CD4-positive, CD25-positive, alpha-beta regulatory T cell (primary cell): ENCODE results near the gene ANKS1B. TPM values are rescaled to one million over a fixed set of nuclear protein-coding genes. Genes with fewer than 3 reads are reported as not detected.

ENCODE experiments used
- ATAC-seq, 2 donors: fragments of 150-1000 bp; cut with Tn5 transposase; one replicate each; pipeline ENCODE4 v1.10.0; 2021; ENCODE audit warnings: low read depth in 2 of 2, moderate number of reproducible peaks in 2 of 2, moderate library complexity in 1 of 2
- DNase-seq, 3 donors: peaks; one replicate each; pipeline versions ENCODE4 v3.0.0 to v3.0.0-alpha.2; 2012 to 2022; ENCODE audit warnings: mixed read lengths in 1 of 3
- H3K27ac ChIP-seq: one replicate; pipeline ENCODE4 v1.7.0; 2013; ENCODE audit warnings: mild to moderate bottlenecking, low read length; ENCODE audit not compliant: insufficient read depth, poor library complexity, severe bottlenecking
- H3K27me3 ChIP-seq: one replicate; pipeline ENCODE4 v1.7.0; 2013; ENCODE audit warnings: low read length; ENCODE audit not compliant: control insufficient read depth, insufficient read depth
- H3K36me3 ChIP-seq: one replicate; pipeline ENCODE4 v1.7.0; 2013; ENCODE audit warnings: mild to moderate bottlenecking, low read length, moderate library complexity; ENCODE audit not compliant: control insufficient read depth, insufficient read depth
- H3K4me1 ChIP-seq: 2 replicates; pipeline ENCODE4 v1.7.0; 2013; ENCODE audit warnings: mild to moderate bottlenecking, low read length; ENCODE audit not compliant: insufficient read depth, control insufficient read depth, poor library complexity, severe bottlenecking
- H3K4me3 ChIP-seq: one replicate; pipeline ENCODE4 v1.7.0; 2013; ENCODE audit warnings: low read depth, mild to moderate bottlenecking, low read length, moderate library complexity
- H3K9me3 ChIP-seq, 2 experiments: 1 replicate in 1 of 2; 2 replicates in 1 of 2; pipeline ENCODE4 v1.7.0; 2013; ENCODE audit warnings: low read length in 2 of 2, mild to moderate bottlenecking in 1 of 2, moderate library complexity in 1 of 2; ENCODE audit not compliant: control insufficient read depth in 2 of 2
- H3K27ac Mint-ChIP-seq, 3 donors: one replicate each; pipeline ENCODE4 v1.8.0; 2020 to 2022; ENCODE audit warnings: mild to moderate bottlenecking in 3 of 3, mixed read lengths in 3 of 3, moderate library complexity in 2 of 3
- H3K27me3 Mint-ChIP-seq: one replicate; pipeline ENCODE4 v1.8.0; 2022; ENCODE audit warnings: mild to moderate bottlenecking, mixed read lengths
- H3K36me3 Mint-ChIP-seq: one replicate; pipeline ENCODE4 v1.8.0; 2020; ENCODE audit warnings: mixed read lengths
- H3K4me1 Mint-ChIP-seq, 4 donors: one replicate each; pipeline ENCODE4 v1.8.0; 2020 to 2022; ENCODE audit warnings: mixed read lengths in 4 of 4, mild to moderate bottlenecking in 1 of 4
- H3K4me3 Mint-ChIP-seq, 4 donors: one replicate each; pipeline ENCODE4 v1.8.0; 2020 to 2022; ENCODE audit warnings: mild to moderate bottlenecking in 4 of 4, mixed read lengths in 4 of 4, moderate library complexity in 3 of 4
- H3K9me3 Mint-ChIP-seq, 7 donors: one replicate each; pipeline ENCODE4 v1.8.0; 2020 to 2022; ENCODE audit warnings: mixed read lengths in 7 of 7, mild to moderate bottlenecking in 3 of 7, moderate library complexity in 2 of 7
- polyA plus RNA-seq, 4 donors: library from polyadenylated mRNA; unstranded; fragments of 300-500 nt; fragmentation: Illumina TruSeq; gene quantifications; one replicate each; pipeline ENCODE4 v1.2.3, GENCODE V29; 2021
- total RNA-seq: library from RNA; stranded (reverse); gene quantifications from one replicate; pipeline ENCODE4 v1.2.3, GENCODE V29; 2022

The ANKS1B gene
- total RNA-seq (9.5 TPM), polyA plus RNA-seq (10 to 100 TPM in 2 of 4 donors, 1 to 10 TPM in 2; 4.0 to 15.9 (median 10.1) TPM)

- ATAC-seq (no peak), DNase-seq (peak in 1 of 3 donors; percentile 2)
- Histone ChIP-seq H3K4me3 (no peak within 1 kb of the TSS), H3K9me3 (no peaks in the 10 kb centered on the region), H3K27me3 (peaks cover 23% of the 10 kb centered on the region), H3K27ac (no peak within 1 kb of the TSS), H3K4me1 (no peaks in the 10 kb centered on the region), H3K36me3 (no peaks in the 10 kb centered on the region)
- peaks cover 0 to 2% (median 0%) of the 10 kb centered on the region in 7 donors for H3K9me3 Mint-ChIP-seq
- peak within 1 kb of the TSS in 3 of 4 donors; percentile 41 to 84 (median 61) for H3K4me3 Mint-ChIP-seq
- H3K27ac Mint-ChIP-seq, result no peak within 1 kb of the TSS
- H3K4me1 Mint-ChIP-seq, result peaks cover 0 to 15% (median 6%) of the 10 kb centered on the region in 4 donors
- no peaks in the 10 kb centered on the region for H3K36me3 Mint-ChIP-seq
- H3K27me3 Mint-ChIP-seq, result peaks cover 58% of the 10 kb centered on the region
Measured at GRCh38 chr12:99984271-99985128, at the start of gene ANKS1B. Gene ANKS1B (minus strand): TSS chr12:99984936. CDS start chr12:99984237, 699 bp downstream.

DNA sequence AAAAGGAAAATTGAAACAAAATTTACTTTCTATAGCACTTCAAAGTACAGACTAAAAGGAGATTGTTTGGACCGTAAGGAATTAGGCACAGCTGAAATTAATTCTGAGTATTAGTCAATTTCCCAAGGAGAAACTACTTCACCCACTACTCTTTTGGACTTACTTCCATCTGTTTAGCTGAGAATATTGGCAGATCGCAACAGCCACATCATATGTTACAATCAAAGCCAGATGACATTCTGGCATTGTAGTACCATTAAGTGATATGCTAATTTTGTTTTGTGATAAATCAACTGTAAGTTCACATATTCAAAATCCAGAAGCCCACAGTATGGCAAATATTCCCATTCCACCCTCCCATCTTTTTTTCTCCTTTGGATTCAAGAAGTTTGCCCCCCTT lies 47.1 kb upstream of the ANKS1B start:
- Histone ChIP-seq H3K9me3 (no peaks in the 10 kb centered on the region), H3K36me3 (no peaks in the 10 kb centered on the region), H3K27ac (no peak overlapping the region), H3K4me3 (no peak overlapping the region), H3K27me3 (no peaks in the 10 kb centered on the region), H3K4me1 (no peaks in the 10 kb centered on the region)
- DNase-seq, result no peak
- no peak overlapping the region for H3K4me3 Mint-ChIP-seq
- peaks cover 0 to 1% (median 0%) of the 10 kb centered on the region in 7 donors for H3K9me3 Mint-ChIP-seq
- H3K27me3 Mint-ChIP-seq, result no peaks in the 10 kb centered on the region
- H3K36me3 Mint-ChIP-seq, result peaks cover 3% of the 10 kb centered on the region
- ATAC-seq, result no peak
- no peaks in the 10 kb centered on the region for H3K4me1 Mint-ChIP-seq
- no peak overlapping the region for H3K27ac Mint-ChIP-seq

- Histone ChIP-seq H3K27me3 (no peaks in the 10 kb centered on the region), H3K27ac (no peak overlapping the region), H3K4me3 (no peak overlapping the region), H3K4me1 (no peaks in the 10 kb centered on the region), H3K36me3 (no peaks in the 10 kb centered on the region), H3K9me3 (no peaks in the 10 kb centered on the region)
- Mint-ChIP-seq H3K9me3 (no peaks in the 10 kb centered on the region), H3K27ac (no peak overlapping the region), H3K27me3 (no peaks in the 10 kb centered on the region), H3K4me1 (no peaks in the 10 kb centered on the region), H3K36me3 (peaks cover 3% of the 10 kb centered on the region), H3K4me3 (no peak overlapping the region)
- ATAC-seq (no peak), DNase-seq (no peak)
Measured at GRCh38 chr12:100027671-100028070, 42.9 kb upstream of the ANKS1B start.

DNA sequence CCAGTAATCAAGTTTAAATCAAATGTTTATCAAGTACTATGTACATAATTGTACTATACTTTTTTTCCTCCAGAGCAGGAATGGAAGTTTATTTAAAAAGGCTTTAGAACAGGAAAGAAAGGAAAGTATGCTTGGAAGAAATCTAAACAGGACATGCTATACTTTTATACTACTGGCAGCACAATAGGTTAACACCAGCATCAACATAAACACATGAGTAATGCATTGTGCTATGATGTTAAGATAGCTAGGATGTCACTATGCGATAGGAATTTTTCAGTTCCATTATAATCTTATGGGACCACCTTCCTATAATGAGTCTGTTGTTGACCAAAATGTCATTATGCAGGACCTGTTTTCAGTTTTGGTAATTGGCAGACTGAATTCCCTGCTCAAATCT lies 41.5 kb upstream of the ANKS1B start:
- Mint-ChIP-seq H3K36me3 (no peaks in the 10 kb centered on the region), H3K27ac (no peak overlapping the region), H3K9me3 (peaks cover 0 to 2% (median 0%) of the 10 kb centered on the region in 7 donors), H3K4me3 (no peak overlapping the region), H3K4me1 (no peaks in the 10 kb centered on the region), H3K27me3 (no peaks in the 10 kb centered on the region)
- Histone ChIP-seq H3K27me3 (no peaks in the 10 kb centered on the region), H3K4me1 (no peaks in the 10 kb centered on the region), H3K9me3 (no peaks in the 10 kb centered on the region), H3K36me3 (no peaks in the 10 kb centered on the region), H3K27ac (no peak overlapping the region), H3K4me3 (no peak overlapping the region)
- ATAC-seq (no peak), DNase-seq (no peak)

- Mint-ChIP-seq H3K4me3 (no peak overlapping the region), H3K4me1 (no peaks in the 10 kb centered on the region), H3K9me3 (peaks cover 0 to 2% (median 0%) of the 10 kb centered on the region in 7 donors), H3K27ac (no peak overlapping the region), H3K27me3 (no peaks in the 10 kb centered on the region), H3K36me3 (no peaks in the 10 kb centered on the region)
- no peaks in the 10 kb centered on the region for H3K36me3 ChIP-seq
- DNase-seq, result no peak
- no peak for ATAC-seq
- H3K4me1 ChIP-seq, result no peaks in the 10 kb centered on the region
- no peaks in the 10 kb centered on the region for H3K9me3 ChIP-seq
- no peak overlapping the region for H3K4me3 ChIP-seq
- no peak overlapping the region for H3K27ac ChIP-seq
- H3K27me3 ChIP-seq, result no peaks in the 10 kb centered on the region
Measured at GRCh38 chr12:100024974-100025555, 40.3 kb upstream of the ANKS1B start.

GRCh38 chr12:100020370-100020769 lies 35.6 kb upstream of the ANKS1B start:
- Mint-ChIP-seq H3K9me3 (peaks cover 0 to 11% (median 2%) of the 10 kb centered on the region in 7 donors), H3K36me3 (no peaks in the 10 kb centered on the region), H3K4me3 (no peak overlapping the region), H3K4me1 (no peaks in the 10 kb centered on the region), H3K27ac (no peak overlapping the region), H3K27me3 (no peaks in the 10 kb centered on the region)
- Histone ChIP-seq H3K9me3 (no peaks in the 10 kb centered on the region), H3K27ac (no peak overlapping the region), H3K27me3 (no peaks in the 10 kb centered on the region), H3K4me1 (no peaks in the 10 kb centered on the region), H3K4me3 (no peak overlapping the region), H3K36me3 (no peaks in the 10 kb centered on the region)
- DNase-seq, result no peak
- ATAC-seq, result no peak

DNA sequence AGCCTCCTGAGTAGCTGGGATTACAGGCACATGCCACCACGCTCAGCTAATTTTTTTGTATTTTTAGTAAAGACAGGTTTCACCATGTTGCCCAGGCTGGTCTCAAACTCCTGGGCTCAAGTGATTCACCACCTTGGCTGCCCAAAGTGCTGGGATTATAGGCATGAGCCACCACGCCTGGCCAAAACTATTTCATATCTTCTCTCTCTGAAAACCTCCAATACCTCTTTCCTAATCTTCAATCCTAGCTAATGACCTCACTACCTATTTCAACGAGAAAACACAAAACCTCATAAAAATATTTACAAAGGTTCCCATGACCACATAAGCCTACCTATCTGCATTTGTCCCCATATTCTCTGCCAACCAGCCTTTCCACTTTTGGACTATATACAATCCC lies 32.3 kb upstream of the ANKS1B start:
- peaks cover 0 to 13% (median 3%) of the 10 kb centered on the region in 7 donors for H3K9me3 Mint-ChIP-seq
- Histone ChIP-seq H3K9me3 (no peaks in the 10 kb centered on the region), H3K27ac (no peak overlapping the region), H3K4me1 (no peaks in the 10 kb centered on the region), H3K36me3 (no peaks in the 10 kb centered on the region), H3K4me3 (no peak overlapping the region), H3K27me3 (no peaks in the 10 kb centered on the region)
- H3K27me3 Mint-ChIP-seq, result no peaks in the 10 kb centered on the region
- no peak overlapping the region for H3K27ac Mint-ChIP-seq
- DNase-seq (no peak), ATAC-seq (no peak)
- no peaks in the 10 kb centered on the region for H3K36me3 Mint-ChIP-seq
- H3K4me1 Mint-ChIP-seq, result no peaks in the 10 kb centered on the region
- no peak overlapping the region for H3K4me3 Mint-ChIP-seq
